ENCODE data around the gene YEATS2.
A peak's percentile ranks its signal among the peaks of the same experiment; 100 is the strongest.

Gene YEATS2

DNA sequence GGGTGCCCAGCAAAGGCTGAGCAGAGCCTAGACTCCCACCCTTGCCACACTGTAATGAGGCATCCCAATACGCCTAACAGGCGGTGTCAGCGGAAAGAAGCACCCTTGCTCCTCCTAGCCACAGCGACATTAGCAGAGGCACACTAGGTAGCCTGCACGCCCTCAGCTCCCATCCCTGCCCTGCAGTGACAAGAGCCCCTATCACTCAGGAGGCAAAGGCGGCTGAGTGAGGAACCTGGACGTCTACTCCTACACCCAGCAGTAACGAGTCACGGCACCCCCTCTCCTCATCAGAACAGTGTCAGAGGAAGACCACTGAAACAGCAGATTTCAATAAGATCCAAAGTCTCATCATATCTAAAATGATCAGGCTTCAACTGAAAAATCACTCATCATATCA, 139.8 kb downstream of the YEATS2 start:
- no peak for DNase-seq (ENCODE audit: low spot score)

DNA sequence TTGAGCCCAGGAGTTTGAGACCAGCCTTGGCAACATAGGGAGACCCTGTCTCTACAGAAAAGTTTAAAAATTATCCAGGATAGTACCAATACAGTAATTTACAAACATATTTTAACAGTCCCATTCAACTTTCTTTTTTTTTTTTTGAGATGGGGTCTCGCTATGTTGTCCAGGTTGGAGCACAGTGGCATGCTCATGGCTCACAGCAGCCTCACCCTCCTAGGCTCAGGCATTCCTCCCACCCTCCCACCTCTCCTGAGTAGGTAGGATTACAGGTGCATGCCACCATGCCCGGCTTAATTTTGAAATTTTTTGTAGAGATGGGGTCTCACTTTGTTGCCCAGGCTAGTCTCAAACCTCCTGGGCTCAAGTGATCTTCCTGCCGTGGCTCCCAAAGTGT, 140.3 kb downstream of the YEATS2 start:
- DNase-seq (ENCODE audit: low spot score), result no peak

DNA sequence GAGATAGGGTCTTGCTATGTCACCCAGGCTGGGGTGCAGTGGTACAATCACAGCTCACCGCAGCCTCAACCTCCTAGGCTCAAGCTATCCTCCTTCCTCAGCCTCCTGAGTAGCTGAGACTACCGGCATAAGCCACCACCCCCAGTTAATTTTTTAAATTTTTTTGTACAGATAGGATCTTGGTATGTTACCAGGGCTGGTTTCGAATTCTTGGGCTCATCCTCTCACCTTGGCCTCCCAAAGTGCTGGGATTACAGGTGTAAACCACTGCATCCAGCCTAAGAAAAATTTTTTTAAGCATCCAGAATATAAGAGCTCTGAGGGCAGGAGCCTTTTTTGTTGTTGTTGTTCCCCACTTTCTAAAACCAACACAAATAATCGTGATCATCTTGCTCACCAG, 142.2 kb downstream of the YEATS2 start:
- no peak for DNase-seq (ENCODE audit: low spot score)

DNA sequence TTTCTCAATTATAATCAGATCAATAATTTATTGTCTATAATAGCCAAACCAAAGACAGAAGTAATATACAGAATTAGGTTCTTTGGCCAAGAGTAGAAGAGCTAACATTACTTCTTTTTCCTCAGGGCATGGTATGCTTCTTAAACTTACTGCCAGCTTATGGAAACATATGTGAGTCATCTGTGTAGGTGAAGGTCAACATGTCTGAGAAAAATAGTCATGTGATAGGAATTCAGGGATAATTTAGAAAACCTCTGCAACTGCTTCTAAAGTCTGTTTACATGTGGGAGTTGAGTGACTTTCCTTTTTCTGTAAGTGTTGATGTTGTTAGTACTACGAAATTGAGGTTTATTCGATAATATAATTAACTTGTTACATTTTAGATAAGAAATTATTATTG, 147.0 kb downstream of the YEATS2 start:
- DNase-seq (ENCODE audit: low spot score), result peak; percentile 56

DNA sequence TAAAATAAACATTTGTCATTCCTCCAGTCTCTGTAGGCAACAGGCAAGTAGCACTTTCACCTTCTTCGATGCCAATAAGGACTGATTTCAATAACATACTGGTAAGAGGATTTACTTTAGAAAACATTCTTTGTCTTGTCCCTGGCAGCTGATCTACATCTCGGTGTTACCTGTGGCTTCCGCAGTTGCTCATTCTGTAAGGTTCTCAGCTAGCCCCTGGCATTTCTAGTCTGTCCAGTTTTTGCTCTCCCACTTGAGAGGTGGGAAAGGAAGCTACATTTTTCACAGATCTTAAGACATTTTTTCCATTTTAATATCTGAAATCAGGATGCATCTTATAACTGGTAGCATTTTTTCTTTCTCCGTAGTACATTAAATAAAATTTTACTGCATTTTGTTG, 147.5 kb downstream of the YEATS2 start:
- DNase-seq (ENCODE audit: low spot score), result no peak

DNA sequence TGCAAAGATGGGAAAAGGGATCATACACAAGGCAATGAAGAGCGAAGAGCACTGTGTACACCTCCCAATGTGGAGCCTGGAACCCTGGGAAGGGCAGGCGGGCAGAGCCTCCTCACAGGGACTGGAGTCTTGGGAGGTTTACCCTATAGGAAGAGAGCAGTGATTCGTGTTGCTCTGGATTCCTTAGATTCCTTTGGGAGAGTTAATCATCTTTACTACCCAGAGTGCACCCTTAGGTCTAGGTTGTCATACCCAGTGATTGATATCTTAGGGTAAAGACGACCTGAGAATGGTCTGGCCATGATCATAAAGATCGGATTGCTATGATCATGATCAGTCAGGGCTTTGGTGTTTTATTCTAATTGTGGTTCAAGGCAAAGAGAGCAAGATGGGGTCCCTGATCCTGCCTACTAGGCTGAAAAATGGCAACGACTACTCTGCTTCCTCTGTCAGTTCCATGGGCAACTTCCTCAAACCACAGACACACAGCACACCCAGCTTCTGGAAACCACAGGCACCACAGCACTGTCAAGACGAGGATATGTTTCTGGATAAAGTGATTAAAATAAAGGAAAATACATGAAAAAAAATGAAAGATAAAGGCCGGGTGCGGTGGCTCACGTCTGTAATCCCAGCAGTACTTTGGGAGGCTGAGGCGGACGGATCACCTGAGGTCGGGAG, 148.2 kb downstream of the YEATS2 start:
- peak; percentile 72 for DNase-seq (ENCODE audit: low spot score)

DNA sequence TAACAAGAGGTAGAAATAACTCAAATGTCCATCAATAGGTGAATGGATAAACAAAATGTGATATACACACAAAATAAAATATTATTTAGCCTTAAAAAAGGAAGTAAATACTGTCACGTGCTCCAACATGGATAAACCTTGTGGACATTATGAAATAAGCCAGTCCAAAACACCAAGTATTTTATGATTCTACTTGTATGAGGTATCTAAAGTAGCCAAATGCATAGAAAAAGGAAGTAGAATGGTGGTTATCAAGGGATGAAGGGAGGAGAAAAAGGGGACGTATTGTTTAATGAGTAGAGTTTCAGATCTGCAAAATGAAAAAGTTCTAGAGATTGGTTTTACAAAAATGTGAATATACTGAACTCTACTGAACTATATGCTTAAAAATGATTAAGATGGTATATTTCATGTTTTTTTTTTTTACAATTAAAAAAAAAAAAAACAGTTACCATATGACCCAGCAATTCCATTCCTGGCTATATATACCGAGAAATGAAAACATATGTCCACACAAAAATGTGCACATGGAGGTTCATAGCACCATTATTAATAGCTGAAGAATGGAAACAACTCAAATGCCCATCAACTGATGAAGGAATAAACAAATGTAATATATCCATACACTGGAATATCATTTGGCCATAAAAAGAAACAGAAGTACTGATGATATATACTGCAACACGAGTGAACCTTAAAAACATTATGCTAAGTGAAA, 156.9 kb downstream of the YEATS2 start:
- no peak for DNase-seq (ENCODE audit: low spot score)

DNA sequence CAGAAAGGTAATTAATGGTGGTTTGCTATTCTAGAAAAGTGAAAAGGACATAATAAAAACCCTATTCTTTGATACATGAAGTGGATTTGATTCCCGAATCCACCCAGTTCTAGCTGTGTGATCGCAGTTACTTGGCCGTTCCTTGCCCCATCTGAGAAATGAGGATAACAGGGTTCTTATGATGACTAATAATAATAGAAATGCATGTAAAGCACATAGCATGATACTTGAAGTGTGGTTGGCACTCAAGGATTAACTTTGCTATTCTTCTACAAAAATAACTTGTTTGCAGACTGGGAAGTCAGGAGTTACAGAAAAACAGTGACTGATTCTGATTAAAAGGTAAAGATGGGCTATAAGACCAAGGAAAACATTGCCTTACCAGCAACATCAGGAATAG, 160.3 kb downstream of the YEATS2 start:
- no peak for DNase-seq (ENCODE audit: low spot score)
